ENCODE measurements around the gene PPM1B.
"Not testable (repeated sequence)": the region's sequence is repeated elsewhere in the genome, so short reads cannot be mapped to it uniquely, and the experiment has no call there.

Gene PPM1B

DNA sequence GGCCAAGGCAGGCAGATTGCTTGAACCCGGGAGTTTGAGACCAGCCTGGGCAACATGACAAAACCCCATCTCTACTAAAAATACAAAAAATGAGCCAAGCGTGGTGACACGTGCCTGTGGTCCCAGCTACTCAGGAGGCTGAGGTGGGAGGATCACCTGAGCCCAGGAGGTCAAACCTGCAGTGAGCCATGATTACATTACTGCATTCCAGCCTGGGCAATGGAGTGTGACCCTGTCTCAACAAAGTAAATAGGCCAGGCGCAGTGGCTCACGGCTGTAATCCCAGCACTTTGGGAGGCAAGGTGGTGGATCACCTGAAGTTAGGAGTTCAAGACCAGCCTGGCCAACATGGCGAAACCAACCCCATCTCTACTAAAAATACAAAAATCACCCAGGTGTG, 80.6 kb downstream of the PPM1B start:
- not testable (repeated sequence) for H3K27ac ChIP-seq (ENCODE audit: low read depth, low read length); H3K4me3 ChIP-seq (ENCODE audit: low read depth, low read length); H3K27me3 ChIP-seq (ENCODE audit: control insufficient read depth, insufficient read depth, low read length); H3K36me3 ChIP-seq (ENCODE audit: control insufficient read depth, insufficient read depth, low read length); H3K9ac ChIP-seq (ENCODE audit: low read length); H3K9me3 ChIP-seq (ENCODE audit: control insufficient read depth, insufficient read depth, low read depth, low read length)
- peaks cover 19% of the 10 kb centered on the region for H3K4me1 ChIP-seq (ENCODE audit: control insufficient read depth, insufficient read depth, low read length)

DNA sequence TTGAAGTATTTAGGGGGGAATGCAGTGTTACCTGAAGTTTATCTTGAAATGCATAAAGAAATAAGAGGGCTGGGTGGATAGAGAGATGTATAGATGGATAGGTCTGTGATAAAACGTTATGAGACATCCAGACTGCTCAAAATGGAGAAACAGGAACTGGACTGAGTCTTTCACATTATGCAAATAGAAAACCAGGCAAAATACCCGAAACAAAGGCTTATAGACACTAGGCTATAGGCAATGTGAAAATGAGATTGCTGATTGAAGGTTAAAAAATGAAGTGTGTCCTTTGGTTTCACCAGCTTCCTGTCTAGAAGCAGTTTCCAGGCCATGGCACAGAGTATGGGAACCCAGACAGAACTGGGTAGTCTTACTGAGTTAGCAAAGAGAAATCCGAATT, 81.7 kb downstream of the PPM1B start:
- no peaks in the 10 kb centered on the region for H3K27me3 ChIP-seq (ENCODE audit: control insufficient read depth, insufficient read depth, low read length)
- H3K36me3 ChIP-seq (ENCODE audit: control insufficient read depth, insufficient read depth, low read length), result no peaks in the 10 kb centered on the region
- H3K4me1 ChIP-seq (ENCODE audit: control insufficient read depth, insufficient read depth, low read length), result peaks cover 12% of the 10 kb centered on the region
- H3K27ac ChIP-seq (ENCODE audit: low read depth, low read length), result no peak overlapping the region
- peaks cover 7% of the 10 kb centered on the region; the same call in 1 of the 2 replicates for H3K9me3 ChIP-seq (ENCODE audit: control insufficient read depth, insufficient read depth, low read depth, low read length)
- H3K4me3 ChIP-seq (ENCODE audit: low read depth, low read length), result no peak overlapping the region
- H3K9ac ChIP-seq (ENCODE audit: low read length), result no peak overlapping the region

DNA sequence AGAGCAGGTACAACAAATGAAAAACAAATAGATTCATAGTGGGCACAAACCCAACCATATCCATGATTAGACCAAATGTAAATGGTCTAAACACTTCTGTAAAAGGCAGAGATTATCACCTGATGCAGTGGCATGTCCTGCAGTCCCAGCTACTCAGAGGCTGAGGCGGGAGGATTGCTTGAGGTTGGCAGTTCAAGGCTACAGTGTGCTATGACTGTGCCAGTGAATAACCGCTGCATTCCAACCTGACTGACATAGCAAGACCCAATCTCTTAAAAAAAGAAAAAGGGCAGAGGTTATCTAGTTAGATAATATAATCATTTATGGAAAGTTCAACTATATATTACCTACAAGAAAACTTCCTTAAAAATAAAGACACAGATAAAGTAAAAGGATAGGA, 85.3 kb downstream of the PPM1B start:
- H3K27ac ChIP-seq (ENCODE audit: low read depth, low read length), result no peak overlapping the region
- H3K9me3 ChIP-seq (ENCODE audit: control insufficient read depth, insufficient read depth, low read depth, low read length), result peaks cover 7% of the 10 kb centered on the region; the same call in 1 of the 2 replicates
- H3K36me3 ChIP-seq (ENCODE audit: control insufficient read depth, insufficient read depth, low read length), result no peaks in the 10 kb centered on the region
- H3K27me3 ChIP-seq (ENCODE audit: control insufficient read depth, insufficient read depth, low read length), result no peaks in the 10 kb centered on the region
- H3K4me3 ChIP-seq (ENCODE audit: low read depth, low read length), result no peak overlapping the region
- H3K9ac ChIP-seq (ENCODE audit: low read length), result no peak overlapping the region
- H3K4me1 ChIP-seq (ENCODE audit: control insufficient read depth, insufficient read depth, low read length), result no peaks in the 10 kb centered on the region

DNA sequence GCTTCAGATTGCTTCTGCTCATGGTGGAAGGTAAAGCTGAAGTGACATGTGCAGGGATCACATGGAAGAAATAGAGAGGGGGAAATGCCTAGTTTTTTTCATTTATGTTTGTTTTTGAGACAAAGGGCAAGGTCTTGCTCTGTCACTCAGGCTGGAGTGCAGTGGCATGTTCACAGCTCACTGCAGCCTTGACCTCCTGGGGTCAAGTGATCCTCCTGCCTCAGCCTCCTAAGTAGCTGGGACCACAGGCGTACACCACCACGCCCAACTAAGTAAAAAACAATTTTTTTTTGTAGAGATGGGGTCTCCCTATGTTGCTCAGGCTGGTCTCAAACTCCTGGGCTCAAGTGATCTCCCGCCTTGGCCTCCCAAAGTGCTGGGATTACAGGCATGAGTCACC, 87.0 kb downstream of the PPM1B start:
- not testable (repeated sequence) for H3K27me3 ChIP-seq (ENCODE audit: control insufficient read depth, insufficient read depth, low read length); H3K4me3 ChIP-seq (ENCODE audit: low read depth, low read length); H3K9me3 ChIP-seq (ENCODE audit: control insufficient read depth, insufficient read depth, low read depth, low read length); H3K4me1 ChIP-seq (ENCODE audit: control insufficient read depth, insufficient read depth, low read length); H3K36me3 ChIP-seq (ENCODE audit: control insufficient read depth, insufficient read depth, low read length); H3K9ac ChIP-seq (ENCODE audit: low read length); H3K27ac ChIP-seq (ENCODE audit: low read depth, low read length)

DNA sequence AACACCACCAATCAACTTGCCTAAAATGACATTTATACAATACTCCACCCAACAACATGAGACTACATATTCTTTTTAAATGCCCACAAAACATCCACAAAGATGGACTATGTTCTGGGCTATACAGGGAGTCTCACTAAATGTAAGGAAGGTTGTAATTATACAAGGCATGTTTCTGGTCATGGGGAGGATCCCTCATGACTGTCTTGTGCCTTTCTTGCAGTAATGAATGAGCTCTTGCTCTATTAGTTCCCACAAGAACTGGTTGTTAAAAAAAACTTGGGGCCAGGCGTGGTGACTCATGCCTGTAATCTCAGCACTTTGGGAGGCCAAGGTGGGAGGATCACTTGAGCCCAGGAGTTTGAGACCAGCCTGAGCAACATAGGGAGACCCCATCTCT, 89.1 kb downstream of the PPM1B start:
- H3K4me1 ChIP-seq (ENCODE audit: control insufficient read depth, insufficient read depth, low read length); H3K9ac ChIP-seq (ENCODE audit: low read length); H3K27ac ChIP-seq (ENCODE audit: low read depth, low read length); H3K27me3 ChIP-seq (ENCODE audit: control insufficient read depth, insufficient read depth, low read length); H3K4me3 ChIP-seq (ENCODE audit: low read depth, low read length); H3K9me3 ChIP-seq (ENCODE audit: control insufficient read depth, insufficient read depth, low read depth, low read length); H3K36me3 ChIP-seq (ENCODE audit: control insufficient read depth, insufficient read depth, low read length): not testable (repeated sequence)

DNA sequence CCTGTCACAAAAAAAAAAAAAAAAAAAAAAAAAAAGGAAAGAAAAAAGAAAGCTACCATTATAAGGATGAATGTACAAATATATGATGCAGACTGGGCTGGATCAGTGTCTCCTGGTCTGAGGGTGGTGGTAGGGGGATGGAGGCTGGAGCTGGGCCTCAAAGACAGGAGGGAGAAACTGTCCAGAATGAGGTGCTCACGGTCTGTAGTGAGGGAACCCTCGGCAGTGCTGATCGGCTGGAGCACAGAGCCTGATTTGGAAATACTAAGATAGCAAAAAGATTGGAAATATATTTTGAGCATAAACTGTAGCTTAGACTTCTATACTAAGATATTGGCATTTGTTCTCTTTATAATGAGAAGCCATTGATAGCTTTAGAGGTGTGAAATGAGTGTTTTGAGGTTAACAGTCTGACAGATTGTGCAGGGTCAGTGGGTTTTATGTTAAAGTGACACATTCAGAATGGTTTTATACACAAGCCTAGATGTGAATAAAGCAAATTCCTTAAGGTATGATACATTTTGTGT, 98.7 kb downstream of the PPM1B start:
- H3K27ac ChIP-seq (ENCODE audit: low read depth, low read length), result no peak overlapping the region
- no peaks in the 10 kb centered on the region for H3K27me3 ChIP-seq (ENCODE audit: control insufficient read depth, insufficient read depth, low read length)
- H3K4me1 ChIP-seq (ENCODE audit: control insufficient read depth, insufficient read depth, low read length), result peaks cover 9% of the 10 kb centered on the region

DNA sequence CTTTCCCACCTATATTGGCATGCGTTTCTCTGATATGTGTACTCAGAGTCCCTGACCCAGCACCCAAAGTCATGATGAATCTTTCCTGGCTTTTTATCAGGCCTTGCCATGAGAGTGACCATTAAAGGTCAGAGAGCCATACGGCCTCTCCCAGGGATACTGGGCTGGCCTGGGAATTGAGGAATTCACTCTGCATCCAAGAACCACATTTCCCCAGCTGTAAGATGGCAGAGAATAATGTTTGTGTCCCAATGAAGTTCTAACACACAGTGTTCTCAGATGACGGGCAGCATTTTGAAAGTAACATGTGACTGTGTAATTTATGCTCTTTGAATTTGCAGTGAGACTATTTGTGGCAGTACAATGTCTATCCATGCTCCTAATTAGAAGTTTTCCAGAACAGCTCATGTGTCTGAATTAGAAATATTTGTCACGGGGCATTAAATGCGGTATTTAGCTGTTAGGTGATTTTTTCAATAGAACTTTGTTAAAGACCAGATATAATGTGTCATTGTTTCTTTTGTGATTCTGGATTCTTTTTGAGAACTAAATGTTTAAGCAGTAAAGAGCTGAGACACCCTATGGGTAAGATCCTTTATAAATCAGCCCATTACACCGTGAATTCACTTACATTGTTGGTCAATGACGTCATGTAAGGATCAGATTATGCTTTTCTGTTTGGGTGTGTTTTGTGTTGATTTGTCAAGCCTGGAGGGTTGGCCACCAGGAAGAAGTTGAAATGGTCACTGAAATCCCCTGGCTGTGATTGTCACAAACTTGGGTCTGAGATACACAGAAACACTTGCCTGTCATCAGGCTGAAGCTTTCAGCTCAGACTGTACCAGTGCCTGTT, 99.3 kb downstream of the PPM1B start:
- H3K9me3 ChIP-seq (ENCODE audit: control insufficient read depth, insufficient read depth, low read depth, low read length), result no peaks in the 10 kb centered on the region
- no peak overlapping the region for H3K27ac ChIP-seq (ENCODE audit: low read depth, low read length)

More for the DNA sequence above, 98.7 kb downstream of the PPM1B start:
- Histone ChIP-seq H3K9me3 (ENCODE audit: control insufficient read depth, insufficient read depth, low read depth, low read length) (no peaks in the 10 kb centered on the region), H3K9ac (ENCODE audit: low read length) (no peak overlapping the region), H3K4me3 (ENCODE audit: low read depth, low read length) (no peak overlapping the region), H3K36me3 (ENCODE audit: control insufficient read depth, insufficient read depth, low read length) (no peaks in the 10 kb centered on the region)

DNA sequence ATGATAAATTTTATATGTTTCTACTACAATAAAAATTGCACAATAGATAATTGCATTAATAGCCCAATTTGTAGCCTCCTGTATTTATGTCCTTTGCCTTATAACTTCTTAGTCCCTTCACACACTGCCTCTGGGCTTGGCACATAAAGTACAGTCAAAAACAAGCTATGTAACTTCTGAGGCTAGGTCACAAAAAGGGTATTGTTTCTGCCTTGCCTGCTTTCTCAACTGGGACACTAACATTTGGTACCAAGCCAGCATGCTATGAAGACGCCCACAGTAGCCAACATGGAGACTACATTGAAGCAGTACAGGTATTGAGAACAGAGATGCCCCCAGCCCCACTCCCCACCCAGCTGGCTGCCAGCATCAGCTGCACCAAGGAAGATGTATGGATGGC, 101.2 kb downstream of the PPM1B start:
- H3K4me1 ChIP-seq (ENCODE audit: control insufficient read depth, insufficient read depth, low read length), result peaks cover 9% of the 10 kb centered on the region
- no peaks in the 10 kb centered on the region for H3K9me3 ChIP-seq (ENCODE audit: control insufficient read depth, insufficient read depth, low read depth, low read length)
- H3K4me3 ChIP-seq (ENCODE audit: low read depth, low read length), result no peak overlapping the region
- H3K36me3 ChIP-seq (ENCODE audit: control insufficient read depth, insufficient read depth, low read length), result no peaks in the 10 kb centered on the region
- no peak overlapping the region for H3K9ac ChIP-seq (ENCODE audit: low read length)
- no peaks in the 10 kb centered on the region for H3K27me3 ChIP-seq (ENCODE audit: control insufficient read depth, insufficient read depth, low read length)
- no peak overlapping the region for H3K27ac ChIP-seq (ENCODE audit: low read depth, low read length)

More for the DNA sequence above, 99.3 kb downstream of the PPM1B start:
- Histone ChIP-seq H3K9ac (ENCODE audit: low read length) (no peak overlapping the region), H3K4me1 (ENCODE audit: control insufficient read depth, insufficient read depth, low read length) (peaks cover 9% of the 10 kb centered on the region), H3K36me3 (ENCODE audit: control insufficient read depth, insufficient read depth, low read length) (no peaks in the 10 kb centered on the region), H3K27me3 (ENCODE audit: control insufficient read depth, insufficient read depth, low read length) (no peaks in the 10 kb centered on the region), H3K4me3 (ENCODE audit: low read depth, low read length) (no peak overlapping the region)

DNA sequence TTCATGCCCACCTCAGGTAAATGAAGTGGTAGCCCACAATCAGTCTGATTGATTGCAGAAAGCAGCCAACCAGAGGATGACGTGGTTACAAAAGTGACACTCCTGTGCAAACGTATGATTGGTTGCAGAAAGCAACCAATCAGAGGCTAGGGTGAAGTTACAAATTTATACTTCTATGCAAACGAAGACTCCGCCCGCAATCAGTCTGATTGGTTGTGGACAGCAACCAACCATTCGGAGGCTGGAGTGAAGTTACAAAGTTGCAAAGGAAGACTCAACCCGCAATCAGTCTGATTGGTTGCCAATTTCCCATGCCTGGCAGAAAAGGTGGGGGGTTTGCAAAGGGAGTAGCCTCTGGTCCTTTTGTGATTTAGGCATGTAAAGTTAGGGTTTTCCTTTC, 102.6 kb downstream of the PPM1B start:
- Histone ChIP-seq H3K9me3 (ENCODE audit: control insufficient read depth, insufficient read depth, low read depth, low read length) (no peaks in the 10 kb centered on the region), H3K36me3 (ENCODE audit: control insufficient read depth, insufficient read depth, low read length) (no peaks in the 10 kb centered on the region), H3K4me3 (ENCODE audit: low read depth, low read length) (no peak overlapping the region), H3K27ac (ENCODE audit: low read depth, low read length) (no peak overlapping the region), H3K4me1 (ENCODE audit: control insufficient read depth, insufficient read depth, low read length) (peaks cover 9% of the 10 kb centered on the region), H3K9ac (ENCODE audit: low read length) (no peak overlapping the region), H3K27me3 (ENCODE audit: control insufficient read depth, insufficient read depth, low read length) (no peaks in the 10 kb centered on the region)

DNA sequence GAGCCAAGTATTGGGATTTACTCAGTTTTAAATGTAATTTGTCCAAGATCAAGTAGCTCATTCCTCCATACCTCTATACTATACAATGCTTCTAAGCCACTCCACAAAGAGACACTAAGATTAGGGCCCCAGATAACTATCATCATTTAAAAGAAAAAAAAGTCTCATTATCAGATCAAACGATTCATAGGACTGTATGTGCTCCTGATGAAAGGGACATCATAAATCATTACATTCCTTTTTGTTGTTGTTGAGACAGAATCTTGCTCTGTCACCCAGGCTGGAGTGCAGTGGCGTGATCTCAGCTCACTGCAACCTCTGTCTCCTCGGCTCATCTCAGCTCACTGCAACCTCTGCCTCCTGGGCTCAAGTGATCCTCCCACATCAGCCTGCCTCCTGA, 104.4 kb downstream of the PPM1B start:
- H3K36me3 ChIP-seq (ENCODE audit: control insufficient read depth, insufficient read depth, low read length), result no peaks in the 10 kb centered on the region
- H3K9ac ChIP-seq (ENCODE audit: low read length), result no peak overlapping the region
- H3K27me3 ChIP-seq (ENCODE audit: control insufficient read depth, insufficient read depth, low read length), result no peaks in the 10 kb centered on the region
- H3K4me3 ChIP-seq (ENCODE audit: low read depth, low read length), result no peak overlapping the region
- H3K9me3 ChIP-seq (ENCODE audit: control insufficient read depth, insufficient read depth, low read depth, low read length), result no peaks in the 10 kb centered on the region
- H3K4me1 ChIP-seq (ENCODE audit: control insufficient read depth, insufficient read depth, low read length), result peaks cover 5% of the 10 kb centered on the region
- H3K27ac ChIP-seq (ENCODE audit: low read depth, low read length), result no peak overlapping the region

DNA sequence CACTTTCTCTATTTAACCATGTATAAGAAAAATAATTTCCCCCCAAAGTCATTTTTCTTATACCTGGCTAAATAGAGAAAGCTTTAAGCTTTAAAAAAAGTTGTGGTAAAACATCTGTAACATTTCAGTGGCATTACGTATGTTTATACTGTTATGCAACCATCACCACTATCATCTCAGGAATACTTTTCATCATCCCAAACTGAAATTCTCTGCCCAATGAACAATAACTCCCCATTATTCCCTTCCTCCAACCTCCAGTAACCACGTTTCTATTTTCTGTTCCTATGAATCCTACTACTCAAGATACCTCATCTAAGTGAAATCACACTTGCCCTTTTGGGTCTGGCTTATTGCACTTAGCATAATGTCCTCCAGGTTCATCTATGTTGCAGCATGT, 104.9 kb downstream of the PPM1B start:
- Histone ChIP-seq H3K4me3 (ENCODE audit: low read depth, low read length) (no peak overlapping the region), H3K4me1 (ENCODE audit: control insufficient read depth, insufficient read depth, low read length) (0 out of 2 replicates have a peak, but pooled peaks cover under 1% of the 10 kb centered on the region), H3K36me3 (ENCODE audit: control insufficient read depth, insufficient read depth, low read length) (no peaks in the 10 kb centered on the region), H3K27ac (ENCODE audit: low read depth, low read length) (no peak overlapping the region), H3K27me3 (ENCODE audit: control insufficient read depth, insufficient read depth, low read length) (no peaks in the 10 kb centered on the region), H3K9me3 (ENCODE audit: control insufficient read depth, insufficient read depth, low read depth, low read length) (no peaks in the 10 kb centered on the region), H3K9ac (ENCODE audit: low read length) (no peak overlapping the region)

Measured in HUES6 (cell line).